ELR (cell line): ENCODE measurements around the gene LIPC.
A peak's percentile ranks its signal among the peaks of the same experiment; 100 is the strongest.

Experiments
- DNase-seq: peaks from one replicate; pipeline ENCODE4 v3.0.0-alpha.2; 2015; ENCODE audit warnings: low read depth

The LIPC gene

GRCh38 chr15:58458076-58458475 lies 26.3 kb downstream of the LIPC start:
- no peak for DNase-seq

GRCh38 chr15:58459045-58459444 lies 27.3 kb downstream of the LIPC start:
- DNase-seq, result no peak

DNA sequence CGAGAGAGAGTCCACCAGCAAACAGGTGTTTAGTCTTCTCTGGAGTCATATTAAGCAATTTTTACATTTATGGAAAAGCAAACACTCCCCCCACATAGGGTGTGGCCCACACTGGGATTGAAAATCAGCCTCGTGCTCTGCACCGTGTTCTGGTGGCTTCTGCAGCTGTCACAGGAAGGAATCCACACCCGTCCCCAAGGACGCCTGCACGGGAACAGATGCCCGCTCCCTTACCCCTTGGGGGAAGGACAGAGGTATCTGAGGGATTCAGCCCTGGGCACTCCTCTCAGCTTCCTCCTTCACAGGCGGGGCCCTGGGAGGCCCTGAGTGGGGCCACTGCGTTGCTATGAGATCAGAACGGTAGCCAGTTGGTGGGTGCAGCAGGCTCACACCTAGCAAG lies 27.8 kb downstream of the LIPC start:
- DNase-seq, result no peak

GRCh38 chr15:58460116-58460790 lies 28.5 kb downstream of the LIPC start:
- DNase-seq, result no peak

GRCh38 chr15:58460872-58461271 lies 29.1 kb downstream of the LIPC start:
- DNase-seq, result no peak

- no peak for DNase-seq
These were observed 30.8 kb downstream of the LIPC start for GRCh38 chr15:58462547-58462946.

DNA sequence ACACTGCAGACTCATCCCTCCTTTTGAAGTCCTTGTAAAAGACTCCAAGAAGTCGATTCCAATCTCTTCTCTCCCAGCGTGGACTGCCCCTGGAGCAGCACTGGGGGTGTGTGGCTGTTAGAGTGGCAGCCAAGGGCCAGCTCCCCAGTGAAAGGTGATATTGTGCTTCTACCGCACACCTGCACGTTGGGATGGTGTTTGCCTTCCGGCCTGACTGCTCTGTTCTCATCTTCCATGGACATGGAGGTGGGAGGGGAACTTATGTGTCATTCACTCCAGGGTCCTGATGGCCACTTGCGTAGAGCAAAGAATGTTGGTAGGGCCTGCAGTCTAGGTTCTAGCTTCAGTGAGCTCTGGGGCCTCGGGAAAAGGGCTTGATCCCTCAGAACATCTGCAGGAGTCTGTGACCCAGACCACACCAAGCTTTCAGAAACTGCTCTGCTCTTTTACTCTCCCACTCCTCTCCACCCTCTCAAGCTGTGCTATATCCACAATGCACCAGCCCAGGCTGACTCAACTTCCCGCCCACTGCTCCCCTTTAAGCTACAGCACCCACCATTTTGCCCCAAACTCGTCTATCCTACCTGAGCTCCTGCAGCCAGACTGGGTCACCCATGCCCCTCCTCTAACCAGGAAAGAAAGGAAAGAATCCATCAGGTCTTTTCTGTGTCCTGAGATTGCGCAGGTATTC lies 31.3 kb downstream of the LIPC start:
- DNase-seq, result no peak

DNA sequence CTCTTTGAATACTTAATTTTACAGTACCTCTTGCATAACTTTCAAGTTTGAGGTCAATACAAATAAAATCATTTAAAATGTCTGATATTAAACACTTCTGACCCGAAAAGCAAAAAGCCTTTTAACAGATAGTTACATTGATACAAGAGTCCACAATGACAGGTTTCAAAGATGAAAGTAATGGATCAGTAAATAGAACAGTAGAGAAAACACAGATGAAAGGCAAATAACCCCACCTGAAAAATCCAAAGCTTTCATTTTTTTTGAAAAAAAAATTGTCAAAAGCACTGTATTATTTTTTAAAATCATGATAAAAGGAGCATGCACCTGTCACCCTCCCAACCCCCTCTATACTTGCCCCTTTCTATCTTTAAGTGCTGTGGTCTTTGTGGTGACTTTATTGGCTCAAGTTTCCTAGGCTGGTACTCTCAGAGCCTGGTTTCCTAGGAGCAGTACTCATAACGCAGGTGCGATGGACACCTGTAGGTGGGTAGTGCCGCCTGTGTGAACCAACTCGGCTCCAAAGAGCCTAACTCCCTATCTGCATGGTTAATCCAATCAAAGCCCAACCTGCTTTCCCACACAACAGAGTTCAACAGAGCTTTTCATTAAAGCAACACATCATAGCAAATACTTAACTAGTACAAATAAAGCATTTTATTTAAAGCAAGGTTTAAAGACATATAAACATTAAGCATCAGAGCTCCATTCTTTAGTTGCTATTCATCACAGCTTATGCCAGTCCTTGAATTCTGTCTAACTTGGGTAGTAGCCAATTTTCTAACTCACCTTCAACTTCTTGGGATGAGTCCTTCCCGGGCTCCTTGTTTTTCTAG lies 32.2 kb downstream of the LIPC start:
- DNase-seq, result peak; percentile 41

DNA sequence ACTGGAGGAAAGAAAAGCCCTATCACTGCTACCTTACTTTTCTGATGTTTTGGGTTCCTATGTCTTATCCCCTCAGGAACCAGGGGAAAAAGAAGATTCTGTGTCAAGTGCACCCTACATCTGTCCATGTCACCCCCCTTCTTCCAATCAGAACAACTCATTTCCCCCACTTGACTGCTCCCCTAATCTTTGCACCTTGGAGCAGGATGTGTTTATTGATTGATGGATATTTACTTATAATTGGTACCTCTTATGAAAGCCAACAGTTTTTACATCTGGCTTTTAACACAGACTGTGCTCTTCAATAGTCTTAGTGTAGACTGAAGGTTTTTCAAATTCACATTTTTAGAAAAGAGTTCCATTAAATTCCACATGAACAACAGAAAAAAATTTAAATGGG lies 33.3 kb downstream of the LIPC start:
- DNase-seq, result no peak

GRCh38 chr15:58465866-58466517 lies 34.2 kb downstream of the LIPC start:
- DNase-seq, result no peak

DNA sequence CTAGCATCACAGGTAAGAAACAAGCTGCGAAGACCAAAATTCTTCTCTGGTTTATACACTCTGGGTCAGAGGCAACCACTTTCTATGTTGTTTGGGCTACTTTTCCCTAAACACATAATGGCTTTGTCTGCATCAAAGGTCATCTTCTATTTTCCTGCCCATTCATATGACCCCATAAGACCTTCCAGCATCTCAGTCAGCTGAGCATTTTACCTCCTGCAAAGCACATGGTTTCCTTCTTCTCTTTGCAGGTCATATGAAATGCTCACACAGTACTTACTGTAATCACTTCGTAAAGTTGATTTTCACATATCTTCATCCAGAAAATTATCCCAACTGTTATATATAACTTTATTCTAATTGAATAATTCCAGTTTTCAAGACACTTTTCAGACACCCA lies 34.8 kb downstream of the LIPC start:
- no peak for DNase-seq

DNA sequence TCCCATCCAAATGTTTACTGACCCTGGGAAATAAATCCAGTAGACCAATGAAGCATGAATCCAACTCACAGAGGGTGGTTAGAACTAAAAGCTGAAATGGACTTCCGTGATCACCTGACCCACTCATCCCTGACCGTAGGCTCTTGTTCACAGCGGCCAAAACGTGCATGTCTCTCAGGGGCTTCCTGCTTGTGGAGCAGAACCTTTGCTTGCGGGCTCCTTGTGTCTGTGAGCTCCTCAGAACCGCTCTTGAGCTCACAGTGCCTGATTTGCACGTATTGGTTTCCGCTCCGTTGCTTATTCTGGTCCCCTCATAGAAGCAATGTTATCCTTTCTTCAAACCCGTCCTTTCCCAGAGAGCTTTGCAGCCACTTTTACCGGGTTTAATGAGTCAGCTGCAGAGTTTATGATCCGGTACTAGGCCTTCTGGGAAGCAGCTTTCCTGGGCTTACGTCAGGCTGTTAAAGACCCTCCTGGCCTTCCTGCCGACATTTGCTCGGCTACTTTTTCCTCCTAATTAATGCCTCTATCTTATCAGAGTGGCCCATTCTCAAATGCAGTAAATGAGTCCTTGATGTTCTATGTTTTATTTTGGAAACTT lies 35.4 kb downstream of the LIPC start:
- no peak for DNase-seq

DNA sequence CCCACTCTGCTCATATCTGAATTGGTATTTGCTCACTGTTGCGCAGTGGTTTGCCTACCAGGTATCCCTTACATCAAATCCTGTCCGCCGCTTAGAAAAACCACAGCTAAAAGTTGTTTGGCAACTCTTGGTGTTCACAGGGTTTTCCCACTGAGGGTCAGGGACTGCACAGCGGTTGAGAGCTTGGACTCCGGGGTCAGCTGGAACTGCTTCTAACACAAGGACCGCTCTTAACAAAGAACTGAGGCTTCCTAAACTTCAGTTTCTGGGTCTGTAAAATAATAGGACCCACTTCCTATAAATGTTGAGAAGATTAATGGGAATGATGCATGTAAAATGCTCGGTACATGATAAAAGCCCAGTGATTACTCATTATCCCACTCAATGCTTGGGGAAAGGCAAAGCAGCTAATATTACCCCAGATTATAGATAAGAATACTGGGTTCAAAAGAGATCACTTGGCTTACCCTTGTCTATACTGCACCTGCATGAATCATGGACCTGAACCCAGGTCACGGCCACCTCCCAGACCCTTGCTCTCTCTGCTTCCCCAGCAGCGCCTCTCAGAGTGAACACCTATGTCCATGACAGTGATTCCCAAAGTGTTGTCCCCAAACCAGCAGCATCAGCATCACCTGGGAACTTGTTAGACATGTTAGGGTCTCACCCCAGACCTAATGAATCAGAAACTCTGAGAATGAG lies 36.1 kb downstream of the LIPC start:
- no peak for DNase-seq

GRCh38 chr15:58469432-58470353 lies 37.9 kb downstream of the LIPC start:
- peak; percentile 90 for DNase-seq

GRCh38 chr15:58471348-58471747 lies 39.6 kb downstream of the LIPC start:
- no peak for DNase-seq

DNA sequence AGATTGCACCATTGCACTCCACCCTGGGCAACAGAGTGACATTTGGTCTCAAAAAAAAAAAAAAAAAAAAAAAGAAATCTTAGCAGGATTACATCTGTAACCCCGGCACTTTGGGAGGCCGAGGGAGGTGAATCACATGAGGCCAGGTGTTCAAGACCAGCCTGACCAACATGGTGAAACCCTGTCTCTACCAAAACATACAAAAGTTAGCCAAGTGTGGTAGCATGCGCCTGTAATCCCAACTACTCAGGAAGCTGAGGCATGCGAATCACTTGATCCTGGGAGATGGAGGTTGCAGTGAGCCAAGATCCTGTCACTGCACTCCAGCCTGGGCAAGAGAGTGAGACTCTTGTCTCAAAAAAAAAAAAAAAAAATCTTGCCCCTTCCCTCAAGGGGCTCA lies 40.4 kb downstream of the LIPC start:
- no peak for DNase-seq

GRCh38 chr15:58472821-58473581 lies 41.2 kb downstream of the LIPC start:
- peak; percentile 17 for DNase-seq

GRCh38 chr15:58473724-58474123 lies 41.9 kb downstream of the LIPC start:
- DNase-seq, result peak; percentile 69

DNA sequence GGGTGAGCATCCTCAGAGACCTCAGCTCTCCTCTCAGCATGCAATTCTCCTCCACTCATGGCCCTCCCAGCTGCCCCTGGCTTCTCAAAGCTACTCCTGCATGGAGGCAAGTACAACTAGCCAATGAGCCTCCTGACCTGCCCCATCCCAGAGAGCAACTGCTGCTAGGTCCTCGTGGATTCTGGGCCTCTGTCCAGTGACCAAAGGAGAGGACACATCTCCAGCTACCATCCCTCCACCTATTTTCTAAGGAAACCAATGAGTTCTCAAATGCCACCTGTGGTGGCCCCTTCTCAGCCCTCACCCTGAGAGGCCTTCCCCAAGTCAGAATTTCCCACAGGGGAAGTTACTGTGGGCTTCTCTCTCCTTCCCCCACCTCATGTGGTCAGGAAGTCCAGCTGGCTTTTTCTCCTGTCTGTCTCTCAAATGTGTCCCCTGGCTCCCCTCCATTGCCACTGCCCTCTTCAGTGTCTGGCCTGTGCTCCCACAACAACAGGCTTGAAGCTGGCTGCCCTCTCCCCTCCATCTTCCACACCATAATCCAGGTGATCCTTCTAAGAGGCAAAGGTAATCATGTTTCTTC lies 43.0 kb downstream of the LIPC start:
- no peak for DNase-seq
